Adrenal gland (tissue), 5 donors: ENCODE measurements around the gene CLIC4.

Source experiments
- CTCF ChIP-seq, 6 experiments: fragments of 450-650 bp in 4 of 6; fragments of 200-600 bp in 2 of 6; sonication (generic) in 1 of 6; IDR thresholded peaks; 1 replicate in 5 of 6; 2 replicates in 1 of 6; pipeline versions ENCODE4 v1.5.1 to v1.8.0; 2016 to 2021; ENCODE audit warnings: antibody characterized with exemption in 6 of 6, mild to moderate bottlenecking in 2 of 6, moderate library complexity in 1 of 6
- POLR2A ChIP-seq, 2 donors: fragments of 450-650 bp; IDR thresholded peaks; one replicate each; pipeline ENCODE4 v1.6.1; 2017; ENCODE audit warnings: antibody characterized with exemption in 2 of 2, mild to moderate bottlenecking in 2 of 2, moderate library complexity in 1 of 2
- donor health status: DM: no; HTN: no; CAD: no.

- no peak for TF ChIP-seq POLR2A (IDR thresholded peaks at IDR 0.05)
- no peak for TF ChIP-seq CTCF (IDR thresholded peaks at IDR 0.05)
These were observed 143.1 kb downstream of the CLIC4 start for GRCh38 chr1:24888061-24888970.
